Body of pancreas (tissue), 4 donors: Measurements from ENCODE around the gene ATP5PO.

Experiments used
- POLR2A ChIP-seq, 3 donors: fragments of 450-650 bp; IDR thresholded peaks; one replicate each; pipeline ENCODE4 v1.6.1; 2016; ENCODE audit warnings: antibody characterized with exemption in 3 of 3, mild to moderate bottlenecking in 2 of 3
- TF ChIP-seq, protein P1 (sequence below), 7 experiments: fragments of 450-650 bp in 4 of 7; fragments of 200-600 bp in 3 of 7; sonication (generic) in 3 of 7; IDR thresholded peaks; one replicate each; pipeline ENCODE4 v1.5.1; 2016 to 2019; ENCODE audit warnings: antibody characterized with exemption in 7 of 7

DNA sequence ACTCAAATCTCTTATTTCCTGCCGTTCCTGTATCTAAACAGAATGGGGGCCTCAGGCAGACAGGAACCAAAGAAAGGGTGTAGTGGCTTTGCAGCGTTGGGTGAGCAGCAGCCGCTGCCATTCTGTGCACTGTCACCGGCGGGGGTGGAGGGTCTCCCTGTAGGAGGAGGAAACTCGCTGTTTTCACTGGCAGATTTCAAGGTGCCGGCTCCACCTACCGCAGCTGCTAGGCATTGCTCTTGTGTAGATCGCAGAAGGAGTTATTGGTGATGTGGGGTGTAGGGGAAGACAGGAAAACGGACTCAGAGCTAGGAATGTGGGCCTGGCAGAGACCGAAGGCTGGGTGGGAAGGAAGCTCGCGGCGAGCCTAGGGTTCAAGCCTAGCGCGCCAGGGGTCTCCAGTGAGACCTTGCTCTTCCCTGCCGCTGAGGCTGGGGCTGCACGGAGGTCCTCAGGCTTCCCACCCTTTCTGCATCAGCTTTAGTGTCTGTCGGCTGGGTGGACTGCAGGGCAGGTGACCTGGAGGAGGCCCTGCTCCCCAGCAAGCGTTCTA, 20.8 kb downstream of the ATP5PO start:
- TF ChIP-seq, protein P1, sequence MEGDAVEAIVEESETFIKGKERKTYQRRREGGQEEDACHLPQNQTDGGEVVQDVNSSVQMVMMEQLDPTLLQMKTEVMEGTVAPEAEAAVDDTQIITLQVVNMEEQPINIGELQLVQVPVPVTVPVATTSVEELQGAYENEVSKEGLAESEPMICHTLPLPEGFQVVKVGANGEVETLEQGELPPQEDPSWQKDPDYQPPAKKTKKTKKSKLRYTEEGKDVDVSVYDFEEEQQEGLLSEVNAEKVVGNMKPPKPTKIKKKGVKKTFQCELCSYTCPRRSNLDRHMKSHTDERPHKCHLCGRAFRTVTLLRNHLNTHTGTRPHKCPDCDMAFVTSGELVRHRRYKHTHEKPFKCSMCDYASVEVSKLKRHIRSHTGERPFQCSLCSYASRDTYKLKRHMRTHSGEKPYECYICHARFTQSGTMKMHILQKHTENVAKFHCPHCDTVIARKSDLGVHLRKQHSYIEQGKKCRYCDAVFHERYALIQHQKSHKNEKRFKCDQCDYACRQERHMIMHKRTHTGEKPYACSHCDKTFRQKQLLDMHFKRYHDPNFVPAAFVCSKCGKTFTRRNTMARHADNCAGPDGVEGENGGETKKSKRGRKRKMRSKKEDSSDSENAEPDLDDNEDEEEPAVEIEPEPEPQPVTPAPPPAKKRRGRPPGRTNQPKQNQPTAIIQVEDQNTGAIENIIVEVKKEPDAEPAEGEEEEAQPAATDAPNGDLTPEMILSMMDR (IDR thresholded peaks at IDR 0.05): peak in 6 of 7 experiments; percentile 25 to 66 (median 54)
- no peak for TF ChIP-seq POLR2A (IDR thresholded peaks at IDR 0.05)
